Measurements from ENCODE around the gene DNAL4.

The DNAL4 gene

DNA sequence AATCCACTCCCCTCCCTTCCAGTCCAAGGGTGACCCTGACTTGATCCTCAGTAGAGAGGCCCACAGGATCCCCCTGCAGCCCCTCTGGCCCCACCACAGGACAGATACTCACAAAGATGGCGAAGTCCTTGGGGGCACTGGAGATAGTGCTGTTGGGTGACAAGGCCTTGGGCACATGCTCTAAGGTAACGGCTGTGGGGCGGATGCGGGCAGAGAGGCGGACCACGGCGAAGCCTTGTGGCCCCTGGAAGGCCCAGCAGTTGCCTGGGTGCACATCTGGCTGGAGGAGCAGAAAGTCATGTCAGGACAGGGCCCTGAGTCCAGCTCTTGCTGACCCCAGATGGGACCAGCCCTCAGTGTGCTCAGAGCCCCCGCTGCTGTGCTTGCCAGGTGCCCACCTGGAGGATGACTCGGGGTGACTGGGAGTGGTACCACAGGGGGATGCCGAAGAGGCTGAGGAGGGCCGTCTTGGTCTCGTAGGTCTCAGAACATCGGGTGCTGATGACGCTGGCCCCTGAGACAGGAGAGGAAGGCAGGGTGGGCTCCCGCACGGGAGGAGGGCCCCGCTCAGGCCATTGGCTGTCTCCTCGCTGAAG lies 55.4 kb downstream of the DNAL4 start:
- DNase-seq, result no peak

DNA sequence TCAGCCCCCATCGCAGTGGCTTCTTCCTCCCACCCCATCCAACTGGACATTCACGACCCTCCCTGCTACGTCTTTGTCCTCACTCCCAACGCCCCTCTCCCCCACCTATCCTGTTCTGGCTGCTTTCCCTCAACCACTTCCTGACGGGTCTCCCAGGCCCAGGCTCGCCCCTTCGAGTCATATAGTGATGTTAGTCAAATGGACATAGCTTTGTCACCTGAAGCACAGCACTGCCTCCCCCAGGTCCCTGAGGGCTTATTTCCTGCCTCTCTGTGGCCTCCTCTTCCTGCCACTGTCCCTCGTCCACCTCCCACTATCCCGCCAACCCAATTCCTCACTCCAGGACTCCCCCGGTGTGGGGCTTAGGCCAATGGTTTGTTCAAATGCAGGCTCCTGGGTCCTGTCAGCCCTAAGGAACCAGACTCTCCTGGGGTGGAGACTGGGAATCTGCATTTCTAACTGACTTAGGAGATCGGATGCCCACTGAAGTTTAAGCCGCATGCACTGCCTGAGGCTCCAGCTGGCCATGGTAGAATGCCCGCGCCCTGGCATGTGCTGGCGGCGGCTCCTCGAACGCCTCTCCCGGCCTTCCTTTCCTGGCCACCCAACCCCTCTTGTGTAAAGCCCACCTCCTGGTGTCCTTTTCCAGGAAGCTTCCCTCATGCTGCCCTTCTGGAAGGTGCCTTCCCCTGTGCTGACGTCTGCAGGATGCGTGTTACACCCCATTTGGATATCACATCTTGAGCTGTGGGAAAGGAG lies 56.5 kb downstream of the DNAL4 start:
- DNase-seq, result no peak

GRCh38 chr22:38736257-38736570 lies 57.7 kb downstream of the DNAL4 start:
- DNase-seq, result no peak

GRCh38 chr22:38735465-38736256 lies 58.3 kb downstream of the DNAL4 start:
- no peak for DNase-seq

DNA sequence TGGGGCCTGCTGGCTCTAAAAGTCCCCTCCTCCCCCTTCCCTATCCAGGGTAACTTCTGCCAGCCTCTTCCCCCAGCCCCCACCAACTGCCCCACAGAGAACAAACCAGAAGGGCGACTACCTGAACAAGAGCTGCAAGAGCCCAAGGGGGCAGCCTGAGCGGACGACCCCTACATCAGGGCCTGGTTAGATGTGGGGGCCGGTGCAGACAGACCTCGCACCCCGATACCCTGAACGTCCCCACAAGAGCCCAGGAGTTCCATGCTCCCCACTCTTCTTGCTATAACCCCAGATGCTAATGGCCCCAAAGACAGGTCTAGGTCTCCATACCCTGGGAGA lies 58.8 kb downstream of the DNAL4 start:
- no peak for DNase-seq

GRCh38 chr22:38734421-38735100 lies 59.4 kb downstream of the DNAL4 start:
- DNase-seq, result no peak

DNA sequence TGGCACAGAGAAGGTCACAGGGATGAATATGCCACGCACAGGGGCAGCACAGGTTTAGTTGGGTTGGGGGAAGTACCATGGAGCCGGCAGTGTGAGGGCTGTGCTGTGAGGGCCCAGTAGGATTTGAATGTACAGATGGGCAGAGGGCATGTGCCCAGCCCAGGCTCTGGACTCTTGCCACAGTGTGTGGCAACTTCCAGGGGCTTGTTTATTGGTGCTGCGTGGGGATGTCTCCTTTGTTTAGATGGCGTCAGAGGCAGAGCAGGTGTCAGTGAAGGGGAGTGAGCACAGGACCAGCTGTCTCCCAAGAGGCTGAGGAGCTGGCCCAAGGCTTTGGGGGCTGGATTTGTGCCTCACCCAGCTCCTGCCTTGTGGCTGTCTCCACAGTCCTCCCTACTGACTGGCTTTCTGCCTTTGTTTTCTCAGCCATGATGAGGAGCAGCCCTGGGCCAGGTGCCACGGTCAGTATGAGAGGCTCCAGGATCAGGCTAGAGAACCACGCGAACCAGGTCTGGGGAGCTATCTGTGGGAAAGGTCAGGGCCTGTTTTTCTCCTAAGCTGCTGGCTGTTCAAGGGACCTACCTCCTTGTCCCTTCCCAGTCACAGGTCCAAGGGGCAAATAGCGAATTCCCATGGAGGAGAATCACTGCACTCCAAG lies 60.1 kb downstream of the DNAL4 start:
- DNase-seq, result no peak

DNA sequence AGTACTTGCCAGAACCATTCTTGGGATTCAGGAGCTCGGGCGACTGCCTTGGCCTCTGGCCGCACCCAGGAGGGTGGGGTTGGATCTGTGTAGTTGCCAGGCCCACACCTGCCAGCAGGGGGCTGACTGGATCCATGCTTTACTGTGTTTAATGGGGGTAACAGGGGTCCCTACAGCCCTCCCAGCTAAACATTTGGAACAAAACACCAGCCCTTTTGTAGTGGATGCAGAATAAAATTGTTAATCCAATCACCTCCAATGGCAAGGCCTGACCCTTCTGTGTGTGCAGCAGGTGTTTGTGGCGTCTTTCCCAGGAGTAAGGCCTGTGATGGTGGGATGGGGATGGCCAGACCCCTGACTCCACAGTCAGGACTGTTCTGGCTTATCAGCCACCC lies 60.6 kb downstream of the DNAL4 start:
- DNase-seq, result peak; percentile 66

DNA sequence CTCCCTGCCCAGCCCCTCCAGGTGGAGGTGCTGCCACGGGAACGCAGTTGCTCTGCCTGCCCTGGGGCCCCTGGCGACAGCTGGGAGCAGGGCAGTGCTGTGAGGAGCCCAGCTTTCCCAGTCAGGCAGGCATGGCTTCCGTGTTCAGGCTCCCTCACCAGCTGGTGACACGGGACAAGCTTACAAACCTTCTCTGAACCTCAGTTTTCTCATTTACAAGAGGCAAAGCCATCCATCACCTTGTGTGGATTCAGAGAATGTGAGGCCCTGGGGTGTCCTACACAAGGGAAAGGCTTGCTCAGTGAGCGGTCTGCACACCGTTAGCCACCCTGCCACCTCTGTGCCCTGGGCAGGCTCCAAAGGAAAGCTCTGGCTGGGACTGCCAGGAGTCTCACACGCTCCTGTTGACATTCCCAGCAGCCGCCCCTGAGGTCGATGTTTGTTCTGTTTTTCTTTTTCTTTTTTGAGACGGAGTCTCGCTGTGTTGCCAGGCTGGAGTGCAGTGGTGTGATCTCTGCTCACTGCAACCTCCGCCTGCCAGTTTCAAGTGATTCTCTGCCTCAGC lies 61.6 kb downstream of the DNAL4 start:
- no peak for DNase-seq

DNA sequence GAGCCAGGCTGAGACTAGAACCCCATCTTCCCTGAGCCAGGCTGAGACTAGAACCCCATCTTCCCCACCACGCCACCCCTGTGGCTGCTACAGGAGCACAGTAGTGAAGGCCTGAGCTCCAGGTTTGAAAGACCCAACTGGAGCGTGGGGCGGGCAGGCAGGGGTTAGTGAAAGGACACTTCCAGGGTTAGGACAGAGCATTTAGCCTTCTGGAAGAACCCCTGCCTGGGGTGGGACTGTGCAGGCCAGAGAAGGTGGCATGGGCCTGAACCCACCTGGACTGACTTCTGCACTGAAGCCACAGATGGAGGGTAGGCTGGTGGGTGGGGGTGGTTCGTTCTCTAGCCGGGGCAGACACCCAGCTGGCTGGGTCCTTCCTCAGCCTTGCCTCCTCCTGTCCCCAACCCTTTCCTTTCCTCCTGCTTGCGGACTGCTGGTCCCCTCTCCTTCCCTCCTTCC lies 62.2 kb downstream of the DNAL4 start:
- no peak for DNase-seq

GRCh38 chr22:38730411-38730871 lies 63.5 kb downstream of the DNAL4 start:
- no peak for DNase-seq

DNA sequence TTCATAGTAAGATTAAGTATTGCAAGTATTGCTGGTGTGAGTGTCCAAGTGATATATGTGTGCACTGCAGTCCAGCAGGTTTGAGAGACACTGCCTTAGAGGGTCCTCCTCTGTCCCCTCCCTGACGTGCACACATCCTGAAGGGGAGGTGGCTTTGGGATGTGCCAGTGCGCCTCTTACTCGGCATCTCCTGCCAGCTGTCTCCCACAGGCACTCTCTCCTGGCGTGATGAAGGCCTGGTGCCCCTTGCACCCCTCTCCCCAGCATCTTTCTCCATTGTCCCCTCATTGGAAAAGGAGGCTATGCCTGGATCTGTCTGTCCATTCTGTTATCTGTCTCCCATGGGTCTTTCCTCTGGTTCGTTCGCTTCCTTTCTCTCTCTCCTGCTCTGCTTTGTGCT lies 64.0 kb downstream of the DNAL4 start:
- no peak for DNase-seq

- no peak for DNase-seq
These were observed 64.8 kb downstream of the DNAL4 start for GRCh38 chr22:38728871-38729796.

Data from activated gamma-delta T cell treated with Interleukin-2 at 50 U/mL for 16 hours (primary cell).